Vagina (tissue), 2 donors: ENCODE data around the gene COL25A1. TPM values are rescaled to one million over a fixed set of nuclear protein-coding genes. Genes with fewer than 3 reads are reported as not detected.

Experiments
- DNase-seq, 2 donors: peaks; one replicate each; pipeline ENCODE4 v3.0.0-alpha.2; 2017; ENCODE audit errors: extremely low spot score in 2 of 2
- H3K27ac ChIP-seq: fragments of 200-600 bp; sonication (generic); one replicate; pipeline ENCODE4 v1.5.1; 2019
- H3K27me3 ChIP-seq: fragments of 200-600 bp; sonication (generic); one replicate; pipeline ENCODE4 v1.5.1; 2019
- H3K36me3 ChIP-seq, 2 donors: fragments of 200-600 bp; sonication (generic); one replicate each; pipeline ENCODE4 v1.5.1; 2017 to 2019
- H3K4me1 ChIP-seq: fragments of 200-600 bp; sonication (generic); one replicate; pipeline ENCODE4 v1.5.1; 2019
- H3K4me3 ChIP-seq, 2 donors: fragments of 200-600 bp; sonication (generic); 1 replicate in 1 of 2; 2 replicates in 1 of 2; pipeline ENCODE4 v1.5.1; 2016 to 2019
- H3K9me3 ChIP-seq: fragments of 200-600 bp; sonication (generic); one replicate; pipeline ENCODE4 v1.5.1; 2019
- CTCF ChIP-seq, 3 experiments: fragments of 450-650 bp in 2 of 3; fragments of 200-600 bp in 1 of 3; sonication (generic) in 1 of 3; IDR thresholded peaks; one replicate each; pipeline ENCODE4 v1.5.1; 2017 to 2019; ENCODE audit warnings: antibody characterized with exemption in 3 of 3, mild to moderate bottlenecking in 2 of 3, moderate library complexity in 2 of 3
- POLR2A ChIP-seq, 2 donors: fragments of 450-650 bp; IDR thresholded peaks; one replicate each; pipeline ENCODE4 v1.6.1; 2017; ENCODE audit warnings: antibody characterized with exemption in 2 of 2, mild to moderate bottlenecking in 2 of 2, moderate library complexity in 2 of 2
- POLR2AphosphoS5 ChIP-seq, 2 donors: sonication (generic); formaldehyde crosslinking; IDR thresholded peaks; one replicate each; pipeline ENCODE4 v1.9.0; 2017; ENCODE audit warnings: antibody characterized with exemption in 2 of 2, mild to moderate bottlenecking in 2 of 2, low read depth in 1 of 2; ENCODE audit not compliant: insufficient read depth in 1 of 2
- intact Hi-C: fragments of 100-400 bp; cut with DNase I; formaldehyde crosslinking; loops from one replicate; pipeline ENCODE4 v1.15.1; 2023
- total RNA-seq: library from RNA; depleted of rRNA; stranded (reverse); fragments of >200 nt; gene quantifications from one replicate; pipeline ENCODE4 v1.2.3, GENCODE V29; 2016

COL25A1 gene
- total RNA-seq, 1 donor from 2014 or later = 0.49 TPM

- no peak for DNase-seq
- Histone ChIP-seq H3K9me3 (no peaks in the 10 kb centered on the region), H3K27ac (no peak overlapping the region), H3K27me3 (no peaks in the 10 kb centered on the region), H3K36me3 (no peaks in the 10 kb centered on the region), H3K4me1 (no peaks in the 10 kb centered on the region), H3K4me3 (no peak overlapping the region)
- TF ChIP-seq CTCF (IDR thresholded peaks at IDR 0.05) (no peak), POLR2AphosphoS5 (IDR thresholded peaks at IDR 0.05; ENCODE audit: insufficient read depth in 1 of 2, low read depth in 1 of 2) (no peak), POLR2A (IDR thresholded peaks at IDR 0.05) (no peak)
- intact Hi-C loops = no loop called here
Measured at GRCh38 chr4:109276482-109277095, 25.9 kb downstream of the COL25A1 start.

- DNase-seq = no peak
- intact Hi-C loops = no loop called here
- no peak for TF ChIP-seq POLR2AphosphoS5 (IDR thresholded peaks at IDR 0.05; ENCODE audit: insufficient read depth in 1 of 2, low read depth in 1 of 2)
- TF ChIP-seq CTCF (IDR thresholded peaks at IDR 0.05) = no peak
- TF ChIP-seq POLR2A (IDR thresholded peaks at IDR 0.05) = no peak
- Histone ChIP-seq H3K9me3 (no peaks in the 10 kb centered on the region), H3K27ac (no peak overlapping the region), H3K4me3 (no peak overlapping the region), H3K27me3 (no peaks in the 10 kb centered on the region), H3K36me3 (no peaks in the 10 kb centered on the region), H3K4me1 (no peaks in the 10 kb centered on the region)
Measured at GRCh38 chr4:109275066-109275745, 27.3 kb downstream of the COL25A1 start.

DNA sequence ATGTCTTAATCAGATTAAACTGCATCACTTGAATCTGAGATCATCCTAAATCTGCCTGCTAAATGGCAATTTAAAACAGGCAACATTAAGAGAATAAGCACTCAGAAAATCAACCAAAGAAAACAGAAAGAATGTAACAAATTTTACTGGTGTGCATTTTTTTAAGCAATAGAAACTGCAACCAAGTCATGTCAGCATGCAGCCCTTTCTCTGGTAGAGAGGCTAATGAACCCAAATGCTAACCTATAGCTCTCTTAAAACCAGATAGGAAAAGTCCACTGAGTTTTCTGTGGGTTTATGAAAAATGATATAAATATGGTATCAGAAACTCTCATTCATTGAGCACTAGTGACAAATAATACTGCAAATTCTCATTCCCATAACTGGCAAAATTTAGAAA lies 35.6 kb downstream of the COL25A1 start:
- Histone ChIP-seq H3K4me3 (no peak overlapping the region), H3K9me3 (no peaks in the 10 kb centered on the region), H3K36me3 (no peaks in the 10 kb centered on the region), H3K4me1 (no peaks in the 10 kb centered on the region), H3K27me3 (no peaks in the 10 kb centered on the region), H3K27ac (no peak overlapping the region)
- no peak for TF ChIP-seq CTCF (IDR thresholded peaks at IDR 0.05)
- TF ChIP-seq POLR2AphosphoS5 (IDR thresholded peaks at IDR 0.05; ENCODE audit: insufficient read depth in 1 of 2, low read depth in 1 of 2) = no peak
- no peak for TF ChIP-seq POLR2A (IDR thresholded peaks at IDR 0.05)
- no peak for DNase-seq
- intact Hi-C loops = no loop called here

- no peak for DNase-seq
- no peaks in the 10 kb centered on the region for H3K27me3 ChIP-seq
- intact Hi-C loops = no loop called here
- no peak overlapping the region for H3K27ac ChIP-seq
- H3K9me3 ChIP-seq = no peaks in the 10 kb centered on the region
- TF ChIP-seq POLR2A (IDR thresholded peaks at IDR 0.05) (no peak), POLR2AphosphoS5 (IDR thresholded peaks at IDR 0.05; ENCODE audit: insufficient read depth in 1 of 2, low read depth in 1 of 2) (no peak), CTCF (IDR thresholded peaks at IDR 0.05) (no peak)
- H3K36me3 ChIP-seq = no peaks in the 10 kb centered on the region
- H3K4me1 ChIP-seq = no peaks in the 10 kb centered on the region
- no peak overlapping the region for H3K4me3 ChIP-seq
Measured at GRCh38 chr4:109266236-109266635, 36.2 kb downstream of the COL25A1 start.

GRCh38 chr4:109263721-109264120 lies 38.7 kb downstream of the COL25A1 start:
- Histone ChIP-seq H3K27me3 (no peaks in the 10 kb centered on the region), H3K9me3 (no peaks in the 10 kb centered on the region), H3K4me1 (no peaks in the 10 kb centered on the region), H3K36me3 (no peaks in the 10 kb centered on the region), H3K4me3 (no peak overlapping the region), H3K27ac (no peak overlapping the region)
- no peak for TF ChIP-seq POLR2AphosphoS5 (IDR thresholded peaks at IDR 0.05; ENCODE audit: insufficient read depth in 1 of 2, low read depth in 1 of 2)
- no peak for TF ChIP-seq POLR2A (IDR thresholded peaks at IDR 0.05)
- TF ChIP-seq CTCF (IDR thresholded peaks at IDR 0.05) = no peak
- no peak for DNase-seq
- intact Hi-C loops = no loop called here
